Panc1 (cell line): ENCODE data around the gene PRCC. TPM values are rescaled to one million over a fixed set of nuclear protein-coding genes. Genes with fewer than 3 reads are reported as not detected.

Experiments used
- ATAC-seq: fragments of 200-7000 bp; cut with Tn5 transposase; 2 replicates; pipeline ENCODE4 v1.9.1; 2020; ENCODE audit warnings: mild to moderate bottlenecking, moderate library complexity
- BruUV-seq: library from RNA; stranded (reverse); fragments of 400-500 nt; replicated peaks from 2 replicates; lab custom pipeline; 2021; lab: Mats Ljungman, UMichigan
- CTCF ChIA-PET: fragments of 300-600 bp; sonication (Branson Sonifier 250); formaldehyde crosslinking; loops from one replicate; lab custom pipeline; 2022; ENCODE audit warnings: antibody characterized with exemption; lab: Charles Lee
- POLR2A ChIA-PET: fragments of 300-600 bp; sonication (Branson Sonifier 250); formaldehyde crosslinking; loops from one replicate; lab custom pipeline; 2022; ENCODE audit warnings: antibody characterized with exemption; lab: Charles Lee
- DNase-seq: peaks from one replicate; pipeline ENCODE4 v3.0.0-alpha.2; 2010; ENCODE audit warnings: low read depth, low spot score
- H3K27ac ChIP-seq: 2 replicates; pipeline ENCODE4 v1.5.1; 2011; ENCODE audit warnings: mild to moderate bottlenecking, low read length, inconsistent platforms
- H3K27me3 ChIP-seq: fragments of 200-500 bp; sonication (Bioruptor generic); 2 replicates; pipeline ENCODE4 v1.6.0; 2014; ENCODE audit warnings: low read length, inconsistent platforms; ENCODE audit not compliant: control insufficient read depth, insufficient read depth
- H3K36me3 ChIP-seq: fragments of 200-500 bp; sonication (Bioruptor generic); 2 replicates; pipeline ENCODE4 v1.5.1; 2014; ENCODE audit warnings: inconsistent platforms, mild to moderate bottlenecking, low read length, moderate library complexity; ENCODE audit not compliant: control insufficient read depth, insufficient read depth
- H3K4me1 ChIP-seq: 2 replicates; pipeline ENCODE4 v1.5.1; 2011; ENCODE audit warnings: inconsistent platforms, mild to moderate bottlenecking, low read length, moderate library complexity; ENCODE audit not compliant: control insufficient read depth, insufficient read depth
- H3K4me3 ChIP-seq, 2 experiments: 2 replicates each; pipeline ENCODE4 v1.5.1; 2011 to 2012; ENCODE audit warnings: low read depth in 2 of 2, low read length in 2 of 2, mild to moderate bottlenecking in 2 of 2, inconsistent platforms in 1 of 2, moderate library complexity in 1 of 2
- H3K9me3 ChIP-seq: fragments of 200-500 bp; sonication (Bioruptor generic); 2 replicates; pipeline ENCODE4 v1.5.1; 2014; ENCODE audit warnings: low read depth, mild to moderate bottlenecking, inconsistent platforms, low read length, moderate library complexity; ENCODE audit not compliant: control insufficient read depth, insufficient read depth
- CTCF ChIP-seq: fragments of 450-650 bp; IDR thresholded peaks from 2 replicates; pipeline ENCODE4 v1.5.1; 2017; ENCODE audit warnings: mild to moderate bottlenecking
- POLR2AphosphoS5 ChIP-seq: IDR thresholded peaks from 2 replicates; pipeline ENCODE4 v1.6.1; 2012; ENCODE audit warnings: mild to moderate bottlenecking, low read depth, low read length, moderate library complexity
- REST ChIP-seq, 2 experiments: IDR thresholded peaks; 2 replicates each; pipeline ENCODE4 v1.6.1; 2011 to 2012; ENCODE audit warnings: low read depth in 2 of 2, control low read depth in 1 of 2, low read length in 1 of 2, mild to moderate bottlenecking in 1 of 2, moderate library complexity in 1 of 2; ENCODE audit not compliant: insufficient read depth in 1 of 2
- SIN3A ChIP-seq: IDR thresholded peaks from 2 replicates; pipeline ENCODE4 v1.6.1; 2012; ENCODE audit warnings: low read depth, mild to moderate bottlenecking, low read length, moderate library complexity, borderline replicate concordance; ENCODE audit not compliant: insufficient read depth
- TCF7L2 ChIP-seq: IDR thresholded peaks from 2 replicates; pipeline ENCODE4 v1.6.1; 2011; ENCODE audit warnings: mild to moderate bottlenecking, low read depth, low read length, inconsistent platforms
- in situ Hi-C: cut with HindIII; loops from 2 replicates; pipeline ENCODE4 v1.10.0; 2016; ENCODE audit warnings: low sequenced_read_pairs, low pct_unique_long_range_greater_than_20kb
- intact Hi-C: fragments of 100-400 bp; cut with micrococcal nuclease; formaldehyde crosslinking; loops from one replicate; pipeline ENCODE4 v1.10.0; 2022; ENCODE audit not compliant: unreplicated experiment
- total RNA-seq: library from RNA; stranded (reverse); gene quantifications from one replicate; pipeline ENCODE4 v1.2.1, GENCODE V29; 2021; ENCODE audit not compliant: unreplicated experiment

The PRCC gene
- total RNA-seq, 1 experiment from 2014 or later: 78.5 TPM

DNA sequence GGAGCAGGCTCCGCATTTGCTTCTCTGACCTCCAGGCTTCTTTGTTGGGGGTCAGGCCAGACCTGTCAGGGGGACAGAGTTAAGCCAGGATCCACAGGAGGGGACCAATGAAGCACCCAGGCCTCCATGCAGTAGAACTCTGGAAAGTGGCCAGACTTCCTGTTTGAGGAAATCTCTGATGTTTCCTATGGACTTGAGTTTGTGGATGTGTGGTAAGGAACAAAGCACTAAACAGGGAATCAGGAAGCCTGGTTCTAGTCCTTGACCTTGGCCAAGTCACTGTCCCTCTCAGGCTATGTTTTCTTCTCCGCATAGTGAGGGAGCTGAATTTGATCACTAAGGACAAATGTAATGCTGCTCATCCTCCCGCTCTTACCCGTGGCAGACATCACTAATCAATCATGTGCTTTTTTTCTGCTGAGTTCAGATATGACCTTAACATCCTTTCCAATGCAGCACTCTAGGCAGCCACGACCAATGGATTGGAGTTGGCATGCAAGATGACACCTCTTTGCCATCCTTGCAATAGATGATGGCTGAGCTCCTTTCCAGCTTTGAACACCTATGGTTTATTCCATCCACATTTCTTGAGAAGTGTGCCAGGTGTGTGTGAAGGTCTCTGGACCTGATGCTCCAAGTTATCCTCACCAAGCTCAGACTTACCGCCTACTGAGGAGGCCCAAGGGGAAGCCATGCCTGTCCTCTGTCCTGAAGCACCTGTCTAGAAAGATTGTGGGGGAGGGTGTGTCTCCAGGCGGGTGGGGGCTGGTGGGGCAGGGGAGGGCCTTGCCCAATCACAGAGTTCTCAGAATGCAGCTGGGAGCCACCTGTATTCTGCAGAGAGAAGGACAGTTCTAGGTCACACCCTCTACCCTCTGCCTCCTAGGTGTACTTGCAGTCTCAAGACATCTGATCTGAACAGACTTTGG, 39.4 kb downstream of the PRCC start:
- Histone ChIP-seq H3K27ac (no peak overlapping the region), H3K27me3 (no peaks in the 10 kb centered on the region), H3K4me3 (no peak overlapping the region), H3K4me1 (no peaks in the 10 kb centered on the region), H3K9me3 (no peaks in the 10 kb centered on the region), H3K36me3 (no peaks in the 10 kb centered on the region)
- DNase-seq (no peak), ATAC-seq (no peak)
- ChIA-PET POLR2A (no interaction called here), CTCF (no interaction called here)
- in situ Hi-C loops (no loop called here), intact Hi-C loops (no loop called here)
- TF ChIP-seq CTCF (no peak), POLR2AphosphoS5 (no peak), TCF7L2 (no peak), REST (IDR thresholded peaks at IDR 0.05; ENCODE audit: insufficient read depth in 1 of 2, low read depth in 2 of 2, low read length in 1 of 2) (no peak), SIN3A (no peak)
- BruUV-seq: no TSS peak

DNA sequence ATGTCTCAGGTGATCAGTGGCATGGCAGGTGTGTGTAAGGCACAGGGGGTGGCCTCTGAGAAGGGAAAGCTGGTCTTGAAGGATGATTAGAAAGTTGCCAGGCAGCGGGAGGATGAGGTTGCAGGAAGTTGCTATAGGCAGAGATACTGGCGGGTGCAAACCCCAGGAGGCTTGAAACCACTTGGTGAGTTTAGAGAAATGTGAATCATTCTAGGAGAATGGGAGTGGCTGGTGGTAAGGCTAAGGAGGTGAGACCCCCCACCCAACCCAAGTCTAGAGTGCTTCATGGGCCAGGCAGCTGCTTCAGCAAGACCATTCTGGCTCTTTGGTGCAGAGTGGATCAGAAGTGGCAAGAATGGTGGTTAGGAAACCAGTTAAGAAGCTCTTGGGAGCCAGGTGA, 40.3 kb downstream of the PRCC start:
- ATAC-seq: no peak
- ChIA-PET POLR2A (no interaction called here), CTCF (interaction anchor here (0.6 kb wide), 1 partner anchor 79 kb away, joined by 3 read pairs; no protein-coding TSS in a partner anchor)
- Histone ChIP-seq H3K4me1 (no peaks in the 10 kb centered on the region), H3K4me3 (no peak overlapping the region), H3K27me3 (no peaks in the 10 kb centered on the region), H3K36me3 (no peaks in the 10 kb centered on the region), H3K9me3 (no peaks in the 10 kb centered on the region), H3K27ac (no peak overlapping the region)
- TF ChIP-seq CTCF: no peak
- TF ChIP-seq POLR2AphosphoS5: no peak
- TF ChIP-seq SIN3A: no peak
- no peak for TF ChIP-seq TCF7L2
- TF ChIP-seq REST (IDR thresholded peaks at IDR 0.05; ENCODE audit: insufficient read depth in 1 of 2, low read depth in 2 of 2, low read length in 1 of 2): no peak
- no peak for DNase-seq
- intact Hi-C loops: no loop called here
- in situ Hi-C loops: no loop called here
- no TSS peak for BruUV-seq
